IMR-90 (cell line): ENCODE measurements around the gene KRTAP9-6. TPM values are rescaled to one million over a fixed set of nuclear protein-coding genes. Genes with fewer than 3 reads are reported as not detected.

ENCODE experiments used
- ATAC-seq: fragments of 200-7000 bp; cut with Tn5 transposase; 2 replicates; pipeline ENCODE4 v1.9.1; 2020; ENCODE audit warnings: low read depth, mild to moderate bottlenecking, moderate library complexity
- BruUV-seq: library from RNA; stranded (reverse); fragments of 400-500 nt; replicated peaks from 2 replicates; lab custom pipeline; 2021; lab: Mats Ljungman, UMichigan
- CTCF ChIA-PET: fragments of 300-600 bp; formaldehyde crosslinking; extraction: SDS; loops from one replicate; lab custom pipeline; 2021; ENCODE audit warnings: antibody characterized with exemption; lab: Yijun Ruan, JAX
- POLR2A ChIA-PET: fragments of 300-600 bp; sonication (Branson Sonifier 250); formaldehyde crosslinking; loops from one replicate; lab custom pipeline; 2022; ENCODE audit warnings: antibody characterized with exemption; ENCODE audit not compliant: unreplicated experiment; lab: Charles Lee
- DNase-seq: peaks from one replicate; pipeline ENCODE4 v3.0.0; 2013
- H2AFZ ChIP-seq: replicated peaks from 2 replicates; pipeline ENCODE3; 2013; ENCODE audit warnings: low read length, mild to moderate bottlenecking; ENCODE audit not compliant: poor library complexity
- H2AK5ac ChIP-seq: 2 replicates; pipeline ENCODE4 v1.6.1; 2013; ENCODE audit warnings: low read depth, low read length, inconsistent platforms
- H2AK9ac ChIP-seq: replicated peaks from 2 replicates; pipeline ENCODE3; 2013; ENCODE audit warnings: mild to moderate bottlenecking, low read depth, low read length, moderate library complexity; ENCODE audit not compliant: poor library complexity
- H2BK120ac ChIP-seq: 2 replicates; pipeline ENCODE4 v1.6.1; 2013; ENCODE audit warnings: low read depth, low read length, inconsistent platforms
- H2BK15ac ChIP-seq: 3 replicates; pipeline ENCODE4 v1.6.1; 2013; ENCODE audit warnings: low read depth, low read length, inconsistent platforms
- H2BK20ac ChIP-seq: 2 replicates; pipeline ENCODE4 v1.6.1; 2013; ENCODE audit warnings: low read depth, mild to moderate bottlenecking, inconsistent platforms, low read length, moderate library complexity
- H2BK5ac ChIP-seq: 2 replicates; pipeline ENCODE4 v1.6.1; 2013; ENCODE audit warnings: mild to moderate bottlenecking, low read depth, low read length, inconsistent platforms; ENCODE audit not compliant: poor library complexity, severe bottlenecking
- H3K14ac ChIP-seq: replicated peaks from 2 replicates; pipeline ENCODE4 v1.6.1; 2013; ENCODE audit warnings: low read depth, low read length, inconsistent platforms
- H3K18ac ChIP-seq: 2 replicates; pipeline ENCODE4 v1.6.1; 2013; ENCODE audit warnings: low read depth, low read length, control low read depth
- H3K23ac ChIP-seq: 2 replicates; pipeline ENCODE4 v1.6.1; 2013; ENCODE audit warnings: low read depth, low read length, inconsistent platforms
- H3K27ac ChIP-seq: 2 replicates; pipeline ENCODE4 v1.5.1; 2013; ENCODE audit warnings: mild to moderate bottlenecking, control low read depth, low read length; ENCODE audit not compliant: insufficient read depth
- H3K27me3 ChIP-seq: 2 replicates; pipeline ENCODE4 v1.6.1; 2013; ENCODE audit warnings: low read length; ENCODE audit not compliant: control insufficient read depth, insufficient read depth
- H3K36me3 ChIP-seq: 2 replicates; pipeline ENCODE4 v1.6.1; 2013; ENCODE audit warnings: low read length, mixed read lengths; ENCODE audit not compliant: control insufficient read depth, insufficient read depth
- H3K4ac ChIP-seq: 2 replicates; pipeline ENCODE4 v1.6.1; 2013; ENCODE audit warnings: low read depth, low read length, inconsistent platforms
- H3K4me1 ChIP-seq: 2 replicates; pipeline ENCODE4 v1.6.1; 2013; ENCODE audit warnings: low read length, mixed read lengths; ENCODE audit not compliant: control insufficient read depth, insufficient read depth
- H3K4me2 ChIP-seq: 2 replicates; pipeline ENCODE4 v1.6.1; 2013; ENCODE audit warnings: low read depth, mild to moderate bottlenecking, control low read depth, low read length, moderate library complexity
- H3K4me3 ChIP-seq: 2 replicates; pipeline ENCODE4 v1.5.1; 2013; ENCODE audit warnings: low read depth, mild to moderate bottlenecking, control low read depth, low read length, moderate library complexity; ENCODE audit not compliant: insufficient read depth
- H3K56ac ChIP-seq: 2 replicates; pipeline ENCODE4 v1.6.1; 2013; ENCODE audit warnings: low read length, inconsistent platforms; ENCODE audit not compliant: insufficient read depth; ENCODE audit errors: extremely low read depth
- H3K79me1 ChIP-seq, 2 experiments: 2 replicates each; pipeline ENCODE4 v1.6.1; 2013; ENCODE audit warnings: low read length in 2 of 2, inconsistent platforms in 1 of 2, low read depth in 1 of 2
- H3K9ac ChIP-seq: 2 replicates; pipeline ENCODE4 v1.6.1; 2013; ENCODE audit warnings: low read depth, low read length, control low read depth
- H3K9me1 ChIP-seq: 2 replicates; pipeline ENCODE4 v1.6.1; 2013; ENCODE audit warnings: low read length, inconsistent platforms; ENCODE audit not compliant: insufficient read depth
- H3K9me3 ChIP-seq: 2 replicates; pipeline ENCODE4 v1.6.1; 2013; ENCODE audit warnings: low read length; ENCODE audit not compliant: control insufficient read depth, insufficient read depth
- H4K20me1 ChIP-seq: 2 replicates; pipeline ENCODE4 v1.6.1; 2013; ENCODE audit warnings: low read length, inconsistent platforms; ENCODE audit not compliant: insufficient read depth
- H4K5ac ChIP-seq: 2 replicates; pipeline ENCODE4 v1.6.1; 2013; ENCODE audit warnings: mild to moderate bottlenecking, low read depth, low read length, control low read depth
- H4K8ac ChIP-seq, 2 experiments: 2 replicates each; pipeline ENCODE4 v1.6.1; 2013; ENCODE audit warnings: low read depth in 2 of 2, low read length in 2 of 2, control low read depth in 1 of 2, inconsistent platforms in 1 of 2
- H4K91ac ChIP-seq: 2 replicates; pipeline ENCODE4 v1.6.1; 2013; ENCODE audit warnings: low read depth, low read length, inconsistent platforms; ENCODE audit not compliant: insufficient read depth
- BHLHE40 ChIP-seq: fragments of 150-350 bp; IDR thresholded peaks from 2 replicates; pipeline ENCODE4 v1.6.1; 2016; ENCODE audit warnings: mild to moderate bottlenecking, low read depth, low read length
- CHD1 ChIP-seq: IDR thresholded peaks from 2 replicates; pipeline ENCODE4 v1.6.1; 2012; ENCODE audit warnings: low read depth, low read length, improper control_type of control experiment
- FOS ChIP-seq: fragments of 150-350 bp; IDR thresholded peaks from 2 replicates; pipeline ENCODE4 v1.6.1; 2016; ENCODE audit warnings: low read depth, low read length
- MAFK ChIP-seq: IDR thresholded peaks from 2 replicates; pipeline ENCODE4 v1.6.1; 2012; ENCODE audit warnings: low read depth, low read length, improper control_type of control experiment
- MAZ ChIP-seq: IDR thresholded peaks from 2 replicates; pipeline ENCODE4 v1.6.1; 2012; ENCODE audit warnings: low read depth, mild to moderate bottlenecking, low read length, improper control_type of control experiment, moderate library complexity, borderline replicate concordance
- MXI1 ChIP-seq: IDR thresholded peaks from 2 replicates; pipeline ENCODE4 v1.6.1; 2012; ENCODE audit warnings: low read depth, mild to moderate bottlenecking, low read length, moderate library complexity, borderline replicate concordance
- NFE2L2 ChIP-seq: fragments of 150-350 bp; IDR thresholded peaks from 2 replicates; pipeline ENCODE4 v1.6.1; 2016; ENCODE audit warnings: low read depth, mild to moderate bottlenecking, low read length
- POLR2A ChIP-seq: IDR thresholded peaks from 2 replicates; pipeline ENCODE4 v1.6.1; 2012; ENCODE audit warnings: mild to moderate bottlenecking, low read depth, low read length
- RCOR1 ChIP-seq: IDR thresholded peaks from 2 replicates; pipeline ENCODE4 v1.6.1; 2012; ENCODE audit warnings: mild to moderate bottlenecking, low read length, improper control_type of control experiment; ENCODE audit not compliant: insufficient replicate concordance
- RFX5 ChIP-seq: IDR thresholded peaks from 2 replicates; pipeline ENCODE4 v1.8.0; 2012; ENCODE audit warnings: low read depth, mild to moderate bottlenecking, low read length, moderate library complexity
- SMC3 ChIP-seq: fragments of 150-350 bp; IDR thresholded peaks from 2 replicates; pipeline ENCODE4 v1.6.1; 2016; ENCODE audit warnings: low read depth, mild to moderate bottlenecking, antibody characterized with exemption, low read length, moderate library complexity
- WGBS, 2 experiments: methylation state at CpG; one replicate each; pipeline versions ENCODE4 v1.1.5 to v1.1.7; 2013; ENCODE audit warnings: missing lambda C conversion rate in 2 of 2; ENCODE audit not compliant: insufficient read length in 1 of 2; ENCODE audit errors: extremely low coverage in 2 of 2; 5-methylcytosine and 5-hydroxymethylcytosine counted together
- dilution Hi-C: fragments of 300-500 bp; cut with HindIII; formaldehyde crosslinking; loops from one replicate; pipeline ENCODE4 v1.14.3; 2018; ENCODE audit warnings: low sequenced_read_pairs; ENCODE audit not compliant: unreplicated experiment
- in situ Hi-C: fragments of 300-500 bp; cut with MboI; formaldehyde crosslinking; loops from 3 replicates; pipeline ENCODE4 v1.14.3; 2019; ENCODE audit warnings: low sequenced_read_pairs, inconsistent platforms, mixed read lengths
- intact Hi-C: fragments of 100-400 bp; cut with micrococcal nuclease; formaldehyde crosslinking; loops from 2 replicates; pipeline ENCODE4 v1.10.0; 2022
- polyA plus RNA-seq, 3 experiments: library from polyadenylated mRNA; depleted of rRNA; stranded (reverse); fragments of >200 nt; gene quantifications; 2 replicates each; pipeline ENCODE4 v1.2.3, GENCODE V29; 2012; ENCODE audit warnings: low replicate concordance in 1 of 3
- total RNA-seq: library from RNA; depleted of rRNA; stranded (reverse); fragments of >200 nt; gene quantifications from 2 replicates; pipeline ENCODE4 v1.2.3, GENCODE V29; 2012
- TF ChIP-seq, protein P1 (sequence below): conservative IDR thresholded peaks from 2 replicates; pipeline ENCODE4 v1.5.1; 2012; ENCODE audit warnings: mild to moderate bottlenecking, low read depth, low read length, improper control_type of control experiment
- TF ChIP-seq, protein P2 (sequence below): fragments of 150-350 bp; IDR thresholded peaks from 2 replicates; pipeline ENCODE4 v1.6.1; 2017; ENCODE audit warnings: mild to moderate bottlenecking, antibody characterized with exemption, low read length, low read depth
- TF ChIP-seq, protein P3 (sequence below): fragments of 150-350 bp; IDR thresholded peaks from 2 replicates; pipeline ENCODE4 v1.6.1; 2016; ENCODE audit warnings: low read depth, mild to moderate bottlenecking, low read length, moderate library complexity, borderline replicate concordance

KRTAP9-6 gene
- total and polyA plus RNA-seq, 2 of the 4 experiments (the other 2 are of a cell fraction), result not detected

GRCh38 chr17:41307647-41308046 is 42.5 kb downstream of the KRTAP9-6 start:
- Histone ChIP-seq H3K9me3 (no peaks in the 10 kb centered on the region), H3K27ac (no peak overlapping the region), H2BK120ac (no peak overlapping the region), H2AK5ac (no peak overlapping the region), H3K79me1 (no peaks in the 10 kb centered on the region), H3K23ac (no peak overlapping the region), H3K4me1 (no peaks in the 10 kb centered on the region), H2BK5ac (no peak overlapping the region), H3K27me3 (peaks cover 7% of the 10 kb centered on the region), H3K4me3 (no peak overlapping the region), H3K36me3 (no peaks in the 10 kb centered on the region), H3K4me2 (no peak overlapping the region), H3K56ac (no peak overlapping the region), H3K9ac (no peak overlapping the region), H4K5ac (no peak overlapping the region), H3K18ac (no peak overlapping the region), H3K9me1 (no peaks in the 10 kb centered on the region; the same call in 1 of the 2 replicates), H2AK9ac (no peak overlapping the region), H4K20me1 (no peaks in the 10 kb centered on the region), H2BK20ac (no peak overlapping the region), H4K8ac (no peak overlapping the region), H3K14ac (no peak overlapping the region), H4K91ac (no peak overlapping the region), H2BK15ac (no peak overlapping the region), H2AFZ (no peak overlapping the region), H3K4ac (no peak overlapping the region)
- dilution Hi-C loops, result no loop called here
- ChIA-PET CTCF (interaction anchor here (0.7 to 1.1 kb wide), 2 partner anchors 15 to 241 kb away, joined by 3 to 4 read pairs; no protein-coding TSS in a partner anchor), POLR2A (no interaction called here)
- no peak for ATAC-seq
- intact Hi-C loops, result no loop called here
- in situ Hi-C loops, result no loop called here
- WGBS, 2 experiments, result 70% methylated on average over 3 of the region's 9 CpGs; no CpG with 5 or more reads in 1 of the 2 experiments
- TF ChIP-seq CHD1, result no peak
- no peak for TF ChIP-seq RFX5
- TF ChIP-seq BHLHE40, result no peak
- no peak for TF ChIP-seq POLR2A
- no peak for TF ChIP-seq SMC3
- TF ChIP-seq MXI1, result no peak
- no peak for TF ChIP-seq MAZ
- no peak for TF ChIP-seq FOS
- TF ChIP-seq MAFK, result no peak
- no peak for TF ChIP-seq NFE2L2
- TF ChIP-seq, protein P1, sequence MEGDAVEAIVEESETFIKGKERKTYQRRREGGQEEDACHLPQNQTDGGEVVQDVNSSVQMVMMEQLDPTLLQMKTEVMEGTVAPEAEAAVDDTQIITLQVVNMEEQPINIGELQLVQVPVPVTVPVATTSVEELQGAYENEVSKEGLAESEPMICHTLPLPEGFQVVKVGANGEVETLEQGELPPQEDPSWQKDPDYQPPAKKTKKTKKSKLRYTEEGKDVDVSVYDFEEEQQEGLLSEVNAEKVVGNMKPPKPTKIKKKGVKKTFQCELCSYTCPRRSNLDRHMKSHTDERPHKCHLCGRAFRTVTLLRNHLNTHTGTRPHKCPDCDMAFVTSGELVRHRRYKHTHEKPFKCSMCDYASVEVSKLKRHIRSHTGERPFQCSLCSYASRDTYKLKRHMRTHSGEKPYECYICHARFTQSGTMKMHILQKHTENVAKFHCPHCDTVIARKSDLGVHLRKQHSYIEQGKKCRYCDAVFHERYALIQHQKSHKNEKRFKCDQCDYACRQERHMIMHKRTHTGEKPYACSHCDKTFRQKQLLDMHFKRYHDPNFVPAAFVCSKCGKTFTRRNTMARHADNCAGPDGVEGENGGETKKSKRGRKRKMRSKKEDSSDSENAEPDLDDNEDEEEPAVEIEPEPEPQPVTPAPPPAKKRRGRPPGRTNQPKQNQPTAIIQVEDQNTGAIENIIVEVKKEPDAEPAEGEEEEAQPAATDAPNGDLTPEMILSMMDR, result no peak
- TF ChIP-seq, protein P2, sequence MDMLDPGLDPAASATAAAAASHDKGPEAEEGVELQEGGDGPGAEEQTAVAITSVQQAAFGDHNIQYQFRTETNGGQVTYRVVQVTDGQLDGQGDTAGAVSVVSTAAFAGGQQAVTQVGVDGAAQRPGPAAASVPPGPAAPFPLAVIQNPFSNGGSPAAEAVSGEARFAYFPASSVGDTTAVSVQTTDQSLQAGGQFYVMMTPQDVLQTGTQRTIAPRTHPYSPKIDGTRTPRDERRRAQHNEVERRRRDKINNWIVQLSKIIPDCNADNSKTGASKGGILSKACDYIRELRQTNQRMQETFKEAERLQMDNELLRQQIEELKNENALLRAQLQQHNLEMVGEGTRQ, result no peak
- no peak for TF ChIP-seq RCOR1
- TF ChIP-seq, protein P3, sequence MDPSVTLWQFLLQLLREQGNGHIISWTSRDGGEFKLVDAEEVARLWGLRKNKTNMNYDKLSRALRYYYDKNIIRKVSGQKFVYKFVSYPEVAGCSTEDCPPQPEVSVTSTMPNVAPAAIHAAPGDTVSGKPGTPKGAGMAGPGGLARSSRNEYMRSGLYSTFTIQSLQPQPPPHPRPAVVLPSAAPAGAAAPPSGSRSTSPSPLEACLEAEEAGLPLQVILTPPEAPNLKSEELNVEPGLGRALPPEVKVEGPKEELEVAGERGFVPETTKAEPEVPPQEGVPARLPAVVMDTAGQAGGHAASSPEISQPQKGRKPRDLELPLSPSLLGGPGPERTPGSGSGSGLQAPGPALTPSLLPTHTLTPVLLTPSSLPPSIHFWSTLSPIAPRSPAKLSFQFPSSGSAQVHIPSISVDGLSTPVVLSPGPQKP, result no peak
- BruUV-seq, result no TSS peak
- no peak for DNase-seq
